Mammary epithelial cell (primary cell): ENCODE data around the gene EIF4H.

Source experiments
- CTCF ChIP-seq, 2 donors: IDR thresholded peaks in 1 of 2; conservative IDR thresholded peaks in 1 of 2; 2 replicates each; pipeline ENCODE4 v1.5.1; 2011 to 2012; ENCODE audit warnings: inconsistent platforms in 2 of 2, low read length in 2 of 2, mild to moderate bottlenecking in 2 of 2, control low read depth in 1 of 2, low read depth in 1 of 2; ENCODE audit not compliant: insufficient read depth in 1 of 2; ENCODE audit errors: extremely low read depth in 1 of 2
- EZH2 ChIP-seq: IDR thresholded peaks from 2 replicates; pipeline ENCODE4 v1.6.1; 2012; ENCODE audit warnings: low read length, inconsistent platforms, borderline replicate concordance

GRCh38 chr7:74218343-74218698 is 44.2 kb downstream of the EIF4H start:
- TF ChIP-seq CTCF (conservative IDR thresholded peaks at IDR 0.05 in 1 of 2, IDR thresholded peaks at IDR 0.05 in 1 of 2; ENCODE audit: extremely low read depth in 1 of 2, insufficient read depth in 1 of 2, low read depth in 1 of 2, low read length in 2 of 2): no peak
- TF ChIP-seq EZH2: no peak
